ENCODE measurements around the gene P2RX1.
A peak's percentile ranks its signal among the peaks of the same experiment; 100 is the strongest.

P2RX1 gene

DNA sequence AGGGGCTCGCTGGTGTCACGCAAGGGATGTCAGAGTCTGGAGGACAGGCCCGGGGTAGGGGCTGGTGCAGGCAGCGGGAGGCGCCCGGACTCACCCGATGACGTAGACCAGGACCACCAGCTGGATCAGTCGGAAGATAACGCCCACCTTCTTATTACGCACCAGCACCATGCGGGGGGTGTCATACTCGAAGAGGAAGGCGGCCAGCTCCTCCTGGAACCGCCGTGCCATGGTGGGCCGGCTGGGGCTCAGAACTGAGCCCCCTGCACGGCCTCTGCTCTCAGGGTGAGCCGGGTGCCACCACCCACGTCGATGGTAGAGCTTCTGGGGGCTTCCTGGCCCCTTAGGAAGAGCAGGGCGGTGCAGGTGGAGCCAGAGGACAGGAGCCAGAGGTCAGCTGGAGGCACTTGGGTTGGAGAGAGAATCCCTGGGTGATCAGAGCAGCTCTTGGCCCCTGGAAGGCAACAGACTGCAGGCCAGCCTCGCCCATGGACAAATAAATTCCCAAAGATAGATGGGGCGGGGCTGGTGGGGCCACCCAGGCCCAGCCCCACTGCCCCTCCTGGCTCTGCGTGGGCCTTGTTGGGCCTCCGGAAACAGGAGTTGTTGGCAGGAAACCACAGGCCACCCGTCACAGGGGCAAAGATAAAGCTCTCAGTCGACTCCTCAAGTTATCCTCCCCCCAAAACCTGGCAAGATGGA is at the start of gene P2RX1:
P2RX1 (minus strand) TSS at position 471 of the 702 bp plus-strand sequence; CDS start at position 231, 240 bp downstream.
- peak in 1 of 2 donors; percentile 9 for DNase-seq (ENCODE audit: low read depth in 2 of 2, low spot score in 1 of 2)

DNA sequence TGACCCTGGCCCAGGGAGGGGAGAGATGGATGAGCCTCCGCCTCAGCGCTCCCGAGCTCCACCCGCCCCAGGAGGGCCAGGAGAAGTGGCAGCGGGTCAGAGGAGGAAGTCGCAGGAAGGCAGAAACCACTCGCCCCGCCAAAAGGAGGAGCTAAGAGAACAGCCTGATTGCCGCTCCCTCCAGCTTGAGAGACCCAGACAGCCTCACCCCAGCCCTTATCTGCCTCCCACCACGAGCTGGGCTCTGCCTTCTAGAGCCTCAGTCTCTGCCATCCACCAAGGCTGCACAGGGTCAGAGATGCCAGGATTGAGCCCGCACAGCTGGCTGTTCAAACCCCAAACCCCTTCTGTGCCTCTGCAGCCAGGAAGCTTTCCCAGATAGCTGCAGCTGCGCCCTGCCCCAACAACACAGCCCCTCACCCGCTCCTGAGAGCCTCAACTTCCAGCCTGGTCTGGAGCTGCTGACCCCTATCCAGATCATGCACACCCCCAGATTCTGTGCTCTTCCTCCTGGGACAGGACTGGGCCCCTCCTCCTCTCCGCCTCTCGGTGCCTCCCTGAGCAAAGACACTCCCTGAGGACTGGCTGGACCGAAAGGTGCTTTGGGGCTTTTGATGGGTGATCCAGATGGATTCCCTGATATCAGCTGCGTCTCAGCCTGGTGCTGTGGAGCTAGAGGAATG is 49.0 kb upstream of the P2RX1 start:
- peak in 1 of 2 donors; percentile 44 for DNase-seq (ENCODE audit: low read depth in 2 of 2, low spot score in 1 of 2)

DNA sequence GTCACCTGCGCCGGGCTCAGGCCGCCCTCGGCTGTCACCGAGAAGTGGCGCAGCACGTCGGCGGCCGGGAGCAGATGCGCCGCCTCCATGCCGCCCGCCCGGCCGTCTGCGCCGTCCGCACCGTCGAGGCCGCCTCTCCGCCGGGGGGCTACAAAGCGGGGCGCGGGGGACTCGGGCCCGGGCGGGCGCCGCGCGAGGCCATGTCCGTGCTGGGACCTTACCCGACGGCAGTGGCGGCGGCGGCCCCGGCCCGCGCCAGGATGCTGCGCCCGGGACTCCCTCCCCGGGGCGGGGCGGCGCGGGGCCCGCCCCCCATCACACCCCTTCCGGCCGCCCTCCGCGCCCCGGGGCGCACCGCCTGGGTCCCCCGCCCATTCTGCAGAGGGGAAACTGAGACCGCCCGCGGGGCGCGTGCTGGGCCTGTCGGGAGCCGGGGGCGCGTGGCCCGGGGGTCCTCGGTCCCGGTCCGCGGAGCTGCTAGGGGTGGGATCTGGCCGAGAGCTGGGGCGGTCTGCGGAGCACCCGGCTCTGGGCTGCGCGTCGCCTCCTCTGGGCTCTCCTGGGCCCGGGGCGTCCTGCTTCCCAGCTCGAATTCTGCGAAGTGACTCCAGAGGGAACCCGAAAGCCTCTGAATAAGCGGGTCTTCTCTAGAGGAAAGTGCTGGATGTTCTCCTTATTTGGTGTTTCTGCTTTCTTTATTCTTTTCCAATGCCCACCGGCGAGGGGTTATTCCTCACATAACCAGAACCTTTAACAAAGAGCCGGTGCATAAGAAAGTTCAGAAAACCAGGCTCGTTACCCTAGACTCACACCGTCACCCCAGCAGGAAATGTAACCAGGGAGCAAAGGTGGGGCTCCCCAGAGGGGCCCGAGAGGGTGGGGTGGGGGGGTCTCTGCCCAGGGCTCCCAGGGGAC is 48.2 kb upstream of the P2RX1 start, which contains the start of gene ATP2A3:
ATP2A3 (minus strand) TSS at position 235 of the 915 bp plus-strand sequence; CDS start at position 89, 146 bp downstream.
- DNase-seq (ENCODE audit: low read depth in 2 of 2, low spot score in 1 of 2), result no peak

DNA sequence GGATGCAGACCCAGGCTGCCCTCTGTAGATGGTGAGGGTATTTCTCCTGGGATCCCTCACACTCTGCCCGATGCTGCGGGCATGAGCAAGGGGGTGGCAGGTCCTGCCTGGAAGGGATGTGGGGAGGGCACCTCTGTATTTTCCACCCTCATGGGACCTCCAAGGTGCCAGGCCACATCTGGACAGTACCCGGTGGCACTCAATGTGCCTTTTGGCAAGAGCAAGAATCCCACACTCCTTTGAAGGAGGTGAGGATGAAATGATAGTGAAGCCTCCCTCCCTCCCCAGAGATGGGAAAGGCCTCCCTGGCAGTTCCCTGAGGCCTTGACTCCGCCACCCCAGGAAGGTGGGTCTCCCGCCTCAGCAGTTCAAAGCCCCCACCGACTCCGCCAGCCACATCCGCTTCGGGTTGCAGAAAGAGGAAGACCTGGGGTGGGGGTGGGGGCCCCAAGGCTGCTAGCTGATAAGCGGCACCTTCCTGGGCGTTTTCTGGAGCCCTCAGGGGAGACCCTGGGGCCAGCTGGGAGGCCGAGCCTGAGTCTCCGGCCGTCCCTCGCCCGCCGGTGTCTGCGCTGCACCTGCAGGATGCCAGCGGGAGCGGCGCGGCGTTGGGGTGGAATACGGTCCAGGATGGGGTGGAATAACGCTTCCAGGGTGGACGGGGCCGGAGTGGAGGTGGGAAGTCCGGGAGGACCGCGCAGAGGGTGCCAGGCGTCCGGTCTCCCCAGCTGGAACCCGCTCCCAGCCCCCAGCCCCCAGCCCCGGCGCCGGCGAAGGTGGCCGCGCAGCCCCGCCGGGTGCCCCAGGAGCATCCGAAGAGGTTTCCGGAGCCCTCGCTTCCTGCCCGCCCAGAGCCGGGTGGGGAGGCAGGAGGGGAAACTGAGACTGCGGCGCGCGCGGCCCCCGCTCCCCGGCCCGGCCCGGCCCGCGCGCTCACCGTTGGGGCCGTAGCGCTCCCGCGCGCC is 47.3 kb upstream of the P2RX1 start:
- peak in 1 of 2 donors; percentile 42 for DNase-seq (ENCODE audit: low read depth in 2 of 2, low spot score in 1 of 2)

DNA sequence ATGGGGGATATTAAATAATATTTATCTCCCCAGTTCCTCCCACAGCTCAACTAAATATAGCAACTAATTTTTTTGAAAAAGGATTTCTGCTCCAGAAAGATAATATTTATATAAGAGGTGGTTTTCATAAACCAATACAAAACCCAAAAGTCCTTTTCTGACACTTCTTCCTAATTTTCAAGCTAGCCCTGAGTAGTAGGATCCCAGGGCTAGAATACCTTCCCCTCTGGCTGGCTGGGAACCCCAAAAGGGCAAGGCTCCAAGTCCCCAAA is 46.6 kb upstream of the P2RX1 start:
- no peak for DNase-seq (ENCODE audit: low read depth in 2 of 2, low spot score in 1 of 2)

DNA sequence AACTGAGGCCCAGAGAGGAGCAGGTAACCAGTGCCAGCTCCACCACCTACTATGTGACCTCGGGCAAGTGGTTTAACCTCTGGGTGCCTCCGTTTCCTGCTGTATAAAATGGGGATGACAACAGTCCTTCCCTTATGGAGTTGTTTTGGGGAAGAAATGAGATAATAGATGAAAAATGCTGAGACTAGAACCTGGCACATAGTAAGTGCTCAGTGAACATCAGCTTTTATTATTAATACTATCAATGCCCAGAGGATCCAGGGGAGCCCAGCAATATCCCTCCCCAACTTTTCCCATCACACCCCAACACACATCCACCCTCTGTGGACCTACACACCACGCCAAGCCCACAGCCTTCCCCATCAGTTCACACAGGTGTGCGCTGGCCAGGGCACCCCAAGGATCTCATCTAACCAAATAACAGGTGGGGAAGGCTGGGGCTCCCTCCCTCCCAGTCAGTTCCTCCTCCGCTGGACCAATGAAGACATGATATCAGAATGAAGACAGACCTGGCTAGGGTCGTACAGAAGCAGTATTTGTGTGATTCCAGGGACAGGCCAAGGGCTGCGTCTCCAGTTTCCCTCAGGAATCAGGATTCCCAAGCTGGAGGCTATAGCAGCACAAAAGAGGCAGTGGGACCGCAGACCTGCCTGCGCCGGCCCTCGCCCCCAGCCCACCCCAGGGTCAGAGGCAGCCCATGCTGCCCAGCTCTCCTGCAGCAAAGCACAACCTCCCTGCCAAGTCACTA is 46.1 kb upstream of the P2RX1 start:
- DNase-seq (ENCODE audit: low read depth in 2 of 2, low spot score in 1 of 2), result no peak

DNA sequence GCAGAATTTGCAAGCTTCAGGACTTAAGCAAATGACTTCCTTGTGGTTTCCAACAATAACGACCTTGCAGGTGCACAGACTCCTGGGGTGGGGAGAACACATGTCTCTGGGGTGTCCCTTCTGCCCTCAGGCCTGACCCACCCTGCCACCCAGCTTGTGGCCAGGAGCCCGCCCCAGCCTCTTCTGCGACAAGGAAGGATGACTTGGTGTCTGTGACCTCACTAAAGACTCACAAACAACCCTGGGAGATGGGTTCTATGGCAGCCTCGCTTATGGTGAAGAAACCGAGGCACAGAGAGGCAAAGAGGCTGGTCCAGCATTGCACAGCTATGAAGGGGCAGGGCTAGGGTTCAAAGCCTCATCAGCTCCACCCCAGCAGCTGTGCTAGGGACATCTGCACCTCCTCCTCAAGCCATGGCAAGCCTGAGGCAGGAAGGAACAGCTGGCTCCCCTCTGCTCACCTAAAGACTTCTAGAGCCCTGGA is 45.3 kb upstream of the P2RX1 start:
- no peak for DNase-seq (ENCODE audit: low read depth in 2 of 2, low spot score in 1 of 2)

DNA sequence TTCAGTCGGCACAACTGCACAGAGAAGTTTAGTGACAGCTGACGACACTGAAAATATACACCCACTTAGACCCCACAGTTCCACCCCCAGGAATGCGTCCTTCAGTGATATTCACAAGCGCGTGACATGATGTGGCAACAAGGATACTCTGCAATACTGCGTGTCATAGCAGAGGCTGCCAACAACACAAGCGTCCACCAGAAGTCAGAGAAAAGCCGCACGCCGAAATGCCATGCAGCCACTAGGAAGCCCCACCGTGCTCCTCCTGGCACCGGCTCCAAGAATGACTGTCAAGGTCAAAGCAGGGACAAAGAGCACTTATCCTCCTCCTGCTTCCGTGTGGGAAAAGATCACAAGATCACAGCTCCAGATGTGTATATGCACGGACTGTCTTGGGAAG is 44.5 kb upstream of the P2RX1 start:
- DNase-seq (ENCODE audit: low read depth in 2 of 2, low spot score in 1 of 2), result no peak

DNA sequence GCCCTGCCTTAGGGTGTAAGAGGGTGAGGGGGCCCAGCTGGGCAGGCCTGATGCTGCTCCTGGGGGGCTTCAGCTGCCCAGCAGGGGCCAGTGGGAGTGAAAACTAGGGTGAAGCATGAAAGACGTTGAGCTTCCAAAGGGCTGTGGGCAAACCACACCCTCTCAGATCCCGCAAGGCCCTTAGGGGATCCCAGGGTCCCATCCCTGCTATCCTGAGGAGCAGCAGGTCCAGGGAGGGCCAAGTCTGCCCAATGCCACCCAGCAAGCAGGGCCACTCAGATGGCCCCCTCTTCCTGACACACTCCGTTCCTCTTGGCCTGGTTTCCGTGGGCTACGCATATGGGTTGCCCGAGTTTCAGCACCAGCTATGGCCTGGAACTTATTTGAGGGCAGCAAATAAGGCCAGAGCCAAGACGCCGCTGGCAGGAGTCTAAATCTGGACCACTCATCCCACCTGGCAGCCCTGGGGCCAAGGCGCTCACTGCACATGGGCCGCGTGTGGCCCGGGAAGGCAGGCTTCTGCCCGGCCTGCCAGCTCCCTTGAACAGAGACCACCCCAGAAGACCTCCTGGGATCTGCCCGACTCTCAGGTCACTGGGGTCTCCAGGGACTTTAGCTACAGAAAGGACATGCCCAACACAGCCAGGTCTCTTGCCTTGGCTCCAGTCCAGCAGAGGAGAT is 43.8 kb upstream of the P2RX1 start:
- no peak for DNase-seq (ENCODE audit: low read depth in 2 of 2, low spot score in 1 of 2)

DNA sequence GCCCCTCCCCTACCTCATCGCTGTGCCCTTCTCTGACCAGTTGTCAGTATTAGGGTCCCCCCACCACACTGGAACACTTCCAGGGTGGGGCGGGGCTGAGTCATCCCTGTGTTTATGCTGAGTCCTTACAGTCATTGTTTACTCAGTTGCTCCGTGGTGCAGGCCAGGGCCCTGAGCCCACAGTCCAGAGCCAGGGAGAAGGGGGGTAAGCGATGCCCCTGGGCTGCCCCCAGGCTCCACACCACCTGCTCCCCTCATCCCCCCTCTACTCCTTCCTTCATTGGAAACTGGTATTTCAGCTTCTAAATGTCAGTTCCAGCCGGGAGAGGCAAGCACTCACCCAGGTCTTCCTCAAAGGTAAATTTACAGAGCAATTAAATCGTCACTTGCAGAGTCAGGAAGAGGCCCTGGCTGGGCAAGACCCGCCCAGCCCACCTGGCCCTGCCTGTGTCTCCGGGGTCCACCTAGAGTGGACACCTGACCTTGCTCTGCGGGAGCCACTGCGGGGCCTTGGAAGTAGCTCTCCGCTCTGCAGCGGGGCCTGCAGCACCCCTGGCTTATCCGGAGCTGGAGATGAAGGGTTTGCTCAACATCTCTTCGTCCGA is 43.1 kb upstream of the P2RX1 start:
- no peak for DNase-seq (ENCODE audit: low read depth in 2 of 2, low spot score in 1 of 2)

DNA sequence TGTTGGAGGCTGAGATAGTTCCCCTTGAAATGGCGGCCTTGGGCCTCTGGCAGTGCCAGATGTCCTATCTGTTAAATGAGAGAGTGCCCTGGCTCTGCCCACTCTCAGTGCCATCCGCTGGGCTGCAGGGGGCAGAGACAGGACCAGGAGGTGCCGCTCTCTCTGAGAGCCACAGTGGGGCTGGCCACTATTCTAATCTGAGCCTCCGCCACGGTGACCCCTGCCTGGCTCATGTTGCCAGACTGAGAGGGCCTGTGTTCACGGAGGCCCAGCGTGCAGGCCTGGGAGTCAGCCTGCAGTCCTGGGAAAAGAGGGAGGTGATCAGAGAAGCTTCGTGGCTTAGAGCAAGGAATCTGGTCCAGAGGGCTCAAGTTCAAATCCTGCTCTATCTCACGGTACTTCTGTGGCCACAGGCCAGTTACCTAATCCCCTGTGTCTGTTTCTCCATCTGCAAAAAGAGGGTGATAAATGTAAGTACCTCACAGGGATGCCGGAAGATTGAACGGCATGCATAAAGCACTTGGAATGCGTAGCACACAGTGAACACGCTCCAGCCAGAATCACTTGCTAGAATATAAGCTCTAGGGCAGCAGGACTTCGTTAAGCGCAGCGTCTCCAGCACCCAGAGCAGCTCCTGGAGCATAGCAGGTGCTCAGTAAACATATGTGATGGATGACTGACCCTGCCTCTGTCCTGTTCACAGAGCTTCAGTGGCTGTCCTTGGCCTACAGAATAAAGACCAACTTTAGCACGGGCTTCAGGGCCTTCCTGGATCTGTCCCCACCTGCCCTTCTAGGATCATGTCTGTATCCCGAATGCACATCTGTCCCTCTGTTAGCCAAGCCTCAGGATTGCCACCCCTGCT is 41.7 kb upstream of the P2RX1 start:
- DNase-seq (ENCODE audit: low read depth in 2 of 2, low spot score in 1 of 2), result no peak

DNA sequence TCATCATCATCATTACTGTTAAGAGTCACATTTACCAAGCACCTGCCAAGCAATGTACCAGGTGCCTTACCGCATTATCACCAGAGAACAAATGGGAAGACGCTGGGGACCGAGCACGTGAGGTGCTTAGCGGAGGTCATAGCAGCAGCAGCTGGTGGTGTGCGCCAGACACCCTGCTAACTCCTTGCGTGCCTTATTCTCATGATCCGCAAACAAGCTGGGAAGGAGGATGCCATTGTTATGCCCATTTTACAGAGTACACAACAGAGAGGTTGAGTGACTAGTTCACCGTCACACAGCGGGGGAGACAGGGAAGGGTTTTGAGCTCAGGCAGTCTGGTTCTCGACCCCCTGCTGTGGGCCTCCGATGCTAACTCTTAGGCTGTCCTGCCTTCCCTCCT is 40.7 kb upstream of the P2RX1 start:
- no peak for DNase-seq (ENCODE audit: low read depth in 2 of 2, low spot score in 1 of 2)

DNA sequence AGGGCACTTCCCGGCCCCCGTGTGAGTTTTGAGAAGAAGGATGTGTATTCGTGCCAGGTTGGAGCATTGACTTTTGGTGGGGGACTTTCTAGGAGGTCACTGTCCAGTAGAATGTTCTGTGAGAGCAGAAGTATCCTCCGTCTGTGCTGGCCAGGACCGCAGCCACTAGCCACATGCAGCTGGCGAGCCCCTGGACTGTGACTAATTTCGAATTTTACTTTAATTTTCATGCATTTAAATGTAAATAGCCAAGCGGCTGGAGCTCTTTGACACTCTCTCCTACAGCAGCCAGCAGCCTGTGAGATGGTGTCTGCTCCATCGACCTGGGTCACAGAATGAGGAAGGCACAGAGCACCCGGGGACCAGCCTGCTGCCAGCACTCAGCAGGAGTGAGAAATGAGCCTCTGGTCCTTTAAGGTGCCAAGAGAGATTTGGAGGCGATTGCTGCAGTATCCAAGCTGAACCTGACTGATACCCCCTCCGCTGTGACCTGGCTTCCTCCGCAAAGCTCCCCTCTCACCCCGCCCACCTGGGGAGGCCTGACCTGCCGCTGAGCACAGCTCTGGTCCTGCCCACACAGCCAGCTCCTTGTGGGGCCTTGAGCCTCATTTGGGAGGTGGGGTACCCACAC is 40.2 kb upstream of the P2RX1 start:
- DNase-seq (ENCODE audit: low read depth in 2 of 2, low spot score in 1 of 2), result no peak

DNA sequence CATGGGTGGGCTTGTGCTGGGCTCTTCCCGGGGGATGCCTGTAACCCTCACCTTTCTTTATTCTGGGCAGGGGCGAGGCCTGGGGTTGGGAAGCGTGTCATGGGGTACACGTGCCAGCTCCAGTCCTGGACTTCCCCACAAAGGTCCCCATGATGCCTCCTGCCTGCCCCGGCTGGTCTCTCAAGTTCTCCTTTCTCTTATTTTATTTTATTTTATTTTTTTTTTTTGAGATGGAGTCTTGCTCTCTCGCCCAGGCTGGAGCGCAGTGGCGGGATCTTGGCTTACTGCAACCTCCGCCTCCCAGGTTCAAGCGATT is 39.4 kb upstream of the P2RX1 start:
- DNase-seq (ENCODE audit: low read depth in 2 of 2, low spot score in 1 of 2), result no peak

DNA sequence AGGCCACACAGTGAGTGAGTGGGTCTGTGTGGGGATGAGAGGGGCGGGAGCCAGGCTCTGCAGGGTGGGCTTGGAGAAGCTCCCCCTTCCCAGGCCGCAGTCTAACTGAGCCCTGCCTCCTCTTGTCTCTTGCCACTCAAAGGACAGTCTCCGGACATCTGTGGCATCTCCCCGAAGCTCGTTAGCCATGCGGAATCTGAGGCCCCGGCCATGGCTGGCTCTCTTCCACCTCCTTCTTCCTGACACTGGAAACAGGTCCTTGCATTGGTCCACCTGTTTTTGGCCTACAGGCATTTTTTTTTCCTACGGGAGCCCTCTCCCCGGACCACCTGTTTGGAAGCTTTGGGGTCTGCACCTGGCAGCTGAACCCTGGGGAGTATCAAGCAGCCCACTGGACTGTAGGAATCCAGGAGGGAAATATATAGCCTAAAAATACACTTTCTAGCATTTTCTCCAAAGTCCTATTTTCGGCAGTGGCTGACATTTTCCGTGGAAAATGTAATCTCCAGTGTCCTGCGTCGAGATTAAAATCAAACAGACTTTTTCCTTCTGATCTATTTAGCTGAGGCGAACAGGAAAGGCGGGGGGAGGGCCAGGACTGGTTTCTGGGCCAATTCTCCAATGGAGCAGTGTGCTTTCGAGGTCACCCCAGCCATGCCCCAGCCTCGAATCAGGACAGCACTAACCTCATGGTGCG is 38.9 kb upstream of the P2RX1 start:
- DNase-seq (ENCODE audit: low read depth in 2 of 2, low spot score in 1 of 2), result no peak

DNA sequence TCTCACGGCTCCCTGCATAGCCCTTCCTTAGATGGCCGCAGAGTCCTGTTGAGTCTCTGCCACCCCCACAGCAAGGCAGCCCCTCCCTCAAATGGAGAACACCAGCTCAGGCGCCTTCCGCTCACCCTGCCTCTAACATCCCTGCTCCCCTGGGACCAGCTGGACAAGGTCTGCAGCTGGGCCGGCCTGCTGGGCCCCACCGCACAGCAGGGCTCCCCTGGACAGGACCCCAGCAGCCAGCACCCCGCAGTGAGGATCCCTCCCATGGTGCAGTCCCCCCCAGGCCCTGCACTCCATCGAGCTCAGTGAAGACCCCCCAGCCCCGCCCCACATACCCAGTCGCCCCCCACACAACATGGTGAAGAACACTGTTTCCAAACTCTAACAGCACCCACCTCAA is 37.8 kb upstream of the P2RX1 start:
- no peak for DNase-seq (ENCODE audit: low read depth in 2 of 2, low spot score in 1 of 2)

DNA sequence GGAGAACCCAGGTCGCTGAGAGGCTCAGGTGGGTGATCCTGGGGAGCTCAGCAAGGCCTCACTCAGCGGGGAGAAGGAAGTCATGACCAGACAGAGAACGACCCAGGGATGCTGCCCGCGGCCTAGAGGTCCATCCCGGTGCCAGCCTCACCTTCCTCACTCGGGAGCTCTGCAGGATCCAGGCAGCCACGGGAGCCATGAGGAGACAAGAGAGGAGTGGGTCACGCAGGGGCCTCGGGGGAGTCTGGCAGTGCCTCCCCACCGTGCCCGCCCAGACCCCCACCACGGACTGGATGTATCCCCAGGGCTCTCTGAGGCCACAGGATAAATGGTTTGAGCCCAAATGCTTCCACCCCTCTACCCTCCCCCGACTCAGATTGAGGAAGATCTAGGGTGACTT is 37.3 kb upstream of the P2RX1 start:
- DNase-seq (ENCODE audit: low read depth in 2 of 2, low spot score in 1 of 2), result no peak

Data from stimulated activated CD8-positive, alpha-beta memory T cell treated with anti-CD3 and anti-CD28 coated beads, Interleukin-4, amount 100 ng/mL, for 1 hour (primary cell).